Spleen (tissue), 11 donors: ENCODE measurements around the gene DOK5. TPM values are rescaled to one million over a fixed set of nuclear protein-coding genes. Genes with fewer than 3 reads are reported as not detected.

Experiments used
- DNase-seq: peaks from one replicate; pipeline ENCODE4 v3.0.0-alpha.2; 2020
- H3K27ac ChIP-seq, 8 donors: fragments of 200-600 bp; sonication (generic) in 7 of 8; 1 replicate in 4 of 8; 2 replicates in 4 of 8; pipeline versions ENCODE4 v1.5.0 to v1.8.0; 2016 to 2021; ENCODE audit warnings: inconsistent platforms in 4 of 8, mild to moderate bottlenecking in 4 of 8, moderate library complexity in 1 of 8
- H3K27me3 ChIP-seq, 7 donors: fragments of 200-600 bp; sonication (generic) in 6 of 7; replicated peaks in 1 of 7; 1 replicate in 4 of 7; 2 replicates in 3 of 7; pipeline versions ENCODE4 v1.5.0 to v1.8.0; 2016 to 2021; ENCODE audit warnings: inconsistent platforms in 3 of 7, mild to moderate bottlenecking in 1 of 7
- H3K36me3 ChIP-seq, 6 donors: fragments of 200-600 bp; sonication (generic) in 5 of 6; 1 replicate in 4 of 6; 2 replicates in 2 of 6; pipeline versions ENCODE4 v1.5.0 to v1.8.0; 2016 to 2021; ENCODE audit warnings: inconsistent platforms in 2 of 6
- H3K4me1 ChIP-seq, 6 donors: fragments of 200-600 bp; sonication (generic) in 5 of 6; 1 replicate in 3 of 6; 2 replicates in 3 of 6; pipeline versions ENCODE4 v1.5.0 to v1.8.0; 2016 to 2021; ENCODE audit warnings: inconsistent platforms in 3 of 6
- H3K4me3 ChIP-seq, 8 donors: fragments of 200-600 bp; sonication (generic) in 7 of 8; 1 replicate in 4 of 8; 2 replicates in 4 of 8; pipeline versions ENCODE4 v1.5.0 to v1.8.0; 2016 to 2021; ENCODE audit warnings: inconsistent platforms in 4 of 8, mild to moderate bottlenecking in 4 of 8, moderate library complexity in 2 of 8
- H3K9me3 ChIP-seq, 8 donors: fragments of 200-600 bp; sonication (generic) in 7 of 8; 1 replicate in 4 of 8; 2 replicates in 4 of 8; pipeline versions ENCODE4 v1.5.0 to v1.8.0; 2016 to 2021; ENCODE audit warnings: inconsistent platforms in 4 of 8
- POLR2A ChIP-seq, 3 donors: fragments of 450-650 bp; IDR thresholded peaks; one replicate each; pipeline ENCODE4 v1.5.1; 2017; ENCODE audit warnings: antibody characterized with exemption in 3 of 3, mild to moderate bottlenecking in 1 of 3
- POLR2AphosphoS5 ChIP-seq, 3 donors: sonication (generic); formaldehyde crosslinking; IDR thresholded peaks; one replicate each; pipeline ENCODE4 v1.5.1; 2017; ENCODE audit warnings: antibody characterized with exemption in 3 of 3
- WGBS, 5 donors: extraction: QIAGEN DNeasy Blood & Tissue Kit in 3 of 5; methylation state at CpG; one replicate each; pipeline versions ENCODE4 v1.1.5 to v1.1.7; 2013 to 2018; 5-methylcytosine and 5-hydroxymethylcytosine counted together
- intact Hi-C: fragments of 100-400 bp; cut with DNase I; formaldehyde crosslinking; loops from one replicate; pipeline ENCODE4 v1.15.0; 2023; ENCODE audit warnings: low total_unique reads
- polyA plus RNA-seq, 3 donors: library from polyadenylated mRNA; stranded (reverse); fragments of 200-250 nt; gene quantifications; one replicate each; pipeline ENCODE4 v1.2.1, GENCODE V29; 2013
- total RNA-seq, 7 donors: library from RNA; depleted of rRNA in 3 of 7; stranded (reverse); fragments of >200 nt in 3 of 7; fragmentation: NEBNext Ultra II Directional in 4 of 7; extraction: Animal tissue kit (Norgen Biotek cat#: 25700) in 4 of 7; gene quantifications; one replicate each; pipeline versions ENCODE4 v1.1.0 to v1.2.1, GENCODE V29; 2016 to 2021
- TF ChIP-seq, protein P1 (sequence below), 11 experiments: fragments of 200-600 bp in 7 of 11; fragments of 450-650 bp in 4 of 11; sonication (generic) in 4 of 11; IDR thresholded peaks in 8 of 11; conservative IDR thresholded peaks in 3 of 11; 1 replicate in 7 of 11; 2 replicates in 4 of 11; pipeline versions ENCODE4 v1.4.0 to v1.8.0; 2016 to 2021; ENCODE audit warnings: antibody characterized with exemption in 11 of 11, inconsistent platforms in 4 of 11, mild to moderate bottlenecking in 1 of 11
- donor health status: healthy with polysubstance abuse.
- donor health status: DM: no; HTN: no; CAD: no; lungs with moderate emphysema.
- donor health status: DM: no; HTN: no; CAD: no.
- donor health status: Bipolar disorder and iron deficiency.
- donor health status: healthy.
- donor health status: DM: no; HTN: no; CAD: no.
- donor health status: DM: yes; HTN: yes; CAD: no.

Gene DOK5
- total and polyA plus RNA-seq, 10 donors, result 0.17 to 0.73 (median 0.53) TPM; not detected in 3

- Histone ChIP-seq H3K4me1 (no peaks in the 10 kb centered on the region), H3K36me3 (no peaks in the 10 kb centered on the region), H3K27ac (no peak overlapping the region), H3K4me3 (no peak overlapping the region), H3K9me3 (no peaks in the 10 kb centered on the region), H3K27me3 (no peaks in the 10 kb centered on the region)
- TF ChIP-seq POLR2A (IDR thresholded peaks at IDR 0.05) (no peak), POLR2AphosphoS5 (IDR thresholded peaks at IDR 0.05) (no peak)
- TF ChIP-seq, protein P1, sequence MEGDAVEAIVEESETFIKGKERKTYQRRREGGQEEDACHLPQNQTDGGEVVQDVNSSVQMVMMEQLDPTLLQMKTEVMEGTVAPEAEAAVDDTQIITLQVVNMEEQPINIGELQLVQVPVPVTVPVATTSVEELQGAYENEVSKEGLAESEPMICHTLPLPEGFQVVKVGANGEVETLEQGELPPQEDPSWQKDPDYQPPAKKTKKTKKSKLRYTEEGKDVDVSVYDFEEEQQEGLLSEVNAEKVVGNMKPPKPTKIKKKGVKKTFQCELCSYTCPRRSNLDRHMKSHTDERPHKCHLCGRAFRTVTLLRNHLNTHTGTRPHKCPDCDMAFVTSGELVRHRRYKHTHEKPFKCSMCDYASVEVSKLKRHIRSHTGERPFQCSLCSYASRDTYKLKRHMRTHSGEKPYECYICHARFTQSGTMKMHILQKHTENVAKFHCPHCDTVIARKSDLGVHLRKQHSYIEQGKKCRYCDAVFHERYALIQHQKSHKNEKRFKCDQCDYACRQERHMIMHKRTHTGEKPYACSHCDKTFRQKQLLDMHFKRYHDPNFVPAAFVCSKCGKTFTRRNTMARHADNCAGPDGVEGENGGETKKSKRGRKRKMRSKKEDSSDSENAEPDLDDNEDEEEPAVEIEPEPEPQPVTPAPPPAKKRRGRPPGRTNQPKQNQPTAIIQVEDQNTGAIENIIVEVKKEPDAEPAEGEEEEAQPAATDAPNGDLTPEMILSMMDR (IDR thresholded peaks at IDR 0.05 in 8 of 11, conservative IDR thresholded peaks at IDR 0.05 in 3 of 11), result no peak
- intact Hi-C loops, result no loop called here
- no peak for DNase-seq
Observed at GRCh38 chr20:54577637-54578036, 102.2 kb downstream of the DOK5 start.

DNA sequence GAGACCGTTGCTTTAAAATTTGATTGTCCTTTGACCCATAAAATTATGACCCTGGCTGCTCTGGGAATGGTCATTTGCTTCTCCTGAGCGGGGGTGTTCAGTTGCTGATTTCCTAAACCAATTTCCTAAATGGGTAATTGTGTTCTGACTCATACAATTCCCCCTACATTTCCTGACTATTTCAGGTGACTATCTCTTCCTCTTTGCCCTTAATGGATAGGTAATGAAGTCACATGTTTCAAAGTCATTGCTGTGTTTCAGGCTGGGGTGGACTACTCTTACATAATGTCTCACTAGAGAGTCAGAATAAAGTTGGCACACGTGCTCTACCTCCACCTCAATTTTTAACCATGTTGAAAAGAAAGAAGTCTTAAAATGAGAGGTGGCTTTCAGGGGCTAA, 109.8 kb downstream of the DOK5 start:
- whole genome bisulfite sequencing, 5 donors, result 58 to 63% (median 62%) methylated on average over 3 of the region's 3 CpGs
- no peak overlapping the region for H3K4me3 ChIP-seq
- no peak for DNase-seq
- H3K27ac ChIP-seq, result no peak overlapping the region
- no peak for TF ChIP-seq POLR2AphosphoS5 (IDR thresholded peaks at IDR 0.05)
- TF ChIP-seq, protein P1 (IDR thresholded peaks at IDR 0.05 in 8 of 11, conservative IDR thresholded peaks at IDR 0.05 in 3 of 11), result no peak
- TF ChIP-seq POLR2A (IDR thresholded peaks at IDR 0.05), result no peak
- no peaks in the 10 kb centered on the region for H3K36me3 ChIP-seq
- no peaks in the 10 kb centered on the region for H3K4me1 ChIP-seq
- H3K9me3 ChIP-seq, result peaks cover 0 to 15% (median 6%) of the 10 kb centered on the region in 8 donors
- no peaks in the 10 kb centered on the region for H3K27me3 ChIP-seq
- intact Hi-C loops, result no loop called here

- H3K9me3 ChIP-seq, result peaks cover 0 to 15% (median 6%) of the 10 kb centered on the region in 8 donors
- no peaks in the 10 kb centered on the region for H3K4me1 ChIP-seq
- no peak for DNase-seq
- H3K27me3 ChIP-seq, result no peaks in the 10 kb centered on the region
- intact Hi-C loops, result no loop called here
- WGBS, 5 donors, result 86 to 94% (median 91%) methylated on average over 6 of the region's 6 CpGs
- H3K4me3 ChIP-seq, result no peak overlapping the region
- H3K36me3 ChIP-seq, result no peaks in the 10 kb centered on the region
- TF ChIP-seq POLR2A (IDR thresholded peaks at IDR 0.05) (no peak), POLR2AphosphoS5 (IDR thresholded peaks at IDR 0.05) (no peak)
- TF ChIP-seq, protein P1 (IDR thresholded peaks at IDR 0.05 in 8 of 11, conservative IDR thresholded peaks at IDR 0.05 in 3 of 11), result no peak
- no peak overlapping the region for H3K27ac ChIP-seq
Observed at GRCh38 chr20:54587408-54587807, 112.0 kb downstream of the DOK5 start.

DNA sequence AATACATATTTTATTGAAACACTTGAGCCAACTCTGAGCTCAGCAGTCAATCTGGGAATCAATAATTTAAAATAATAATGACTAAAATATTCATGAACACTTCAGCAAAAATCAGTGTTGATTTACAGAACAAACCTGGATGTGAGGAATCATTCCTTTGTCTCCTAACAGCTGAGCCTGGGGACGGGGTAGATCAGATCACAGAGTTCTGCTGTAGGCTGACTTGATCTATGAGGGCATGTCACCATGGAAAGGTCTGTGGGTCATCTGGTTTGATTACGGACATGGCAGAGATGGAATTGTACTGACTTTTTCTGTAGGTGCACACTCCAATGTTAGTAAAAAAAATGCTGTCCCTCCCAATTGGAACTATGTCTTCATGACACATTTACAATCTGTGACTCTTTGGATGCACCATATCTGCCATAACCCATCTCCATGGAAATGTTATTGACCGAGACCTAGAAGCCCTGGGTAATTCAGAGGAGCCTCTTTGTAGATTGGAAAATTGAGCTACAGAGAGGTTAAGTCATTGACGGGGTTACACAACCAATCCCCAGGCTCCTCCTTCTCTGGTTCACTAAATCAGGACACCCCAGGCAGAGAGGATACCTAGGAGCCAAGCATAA, 114.1 kb downstream of the DOK5 start:
- DNase-seq, result no peak
- H3K27me3 ChIP-seq, result no peaks in the 10 kb centered on the region
- H3K36me3 ChIP-seq, result no peaks in the 10 kb centered on the region
- intact Hi-C loops, result no loop called here
- TF ChIP-seq POLR2AphosphoS5 (IDR thresholded peaks at IDR 0.05) (no peak), POLR2A (IDR thresholded peaks at IDR 0.05) (no peak)
- TF ChIP-seq, protein P1 (IDR thresholded peaks at IDR 0.05 in 8 of 11, conservative IDR thresholded peaks at IDR 0.05 in 3 of 11), result no peak
- WGBS, 5 donors, result 81 to 89% (median 87%) methylated on average over 4 of the region's 4 CpGs
- H3K4me1 ChIP-seq, result no peaks in the 10 kb centered on the region
- H3K27ac ChIP-seq, result no peak overlapping the region
- H3K4me3 ChIP-seq, result no peak overlapping the region
- no peaks in the 10 kb centered on the region for H3K9me3 ChIP-seq
